HepG2 (cell line): ENCODE results near the gene COPS7B. TPM values are rescaled to one million over a fixed set of nuclear protein-coding genes. Genes with fewer than 3 reads are reported as not detected.

Experiments used
- AFF4 ChIP-seq: sonication (generic); formaldehyde crosslinking; IDR thresholded peaks from 2 replicates; pipeline ENCODE4 v1.4.0; 2020; ENCODE audit warnings: missing genetic modification reagents
- ATAD3A ChIP-seq: sonication (generic); formaldehyde crosslinking; IDR thresholded peaks from 2 replicates; pipeline ENCODE4 v1.4.0; 2020; ENCODE audit warnings: missing genetic modification reagents
- CCDC6 ChIP-seq: sonication (generic); formaldehyde crosslinking; IDR thresholded peaks from 2 replicates; pipeline ENCODE4 v1.8.1; 2022; ENCODE audit warnings: mild to moderate bottlenecking, missing genetic modification reagents, moderate library complexity
- CREM ChIP-seq, 2 experiments: sonication (generic) in 1 of 2; formaldehyde crosslinking in 1 of 2; IDR thresholded peaks; 2 replicates each; pipeline versions ENCODE4 v1.4.0 to v1.6.1; 2016 to 2020; ENCODE audit warnings: antibody characterized with exemption in 1 of 2, mild to moderate bottlenecking in 1 of 2, missing genetic modification reagents in 1 of 2
- EZH2 ChIP-seq: conservative IDR thresholded peaks from 2 replicates; pipeline ENCODE4 v1.6.1; 2012; ENCODE audit warnings: mild to moderate bottlenecking, low read depth, low read length, moderate library complexity
- HOMEZ ChIP-seq: IDR thresholded peaks from 2 replicates; pipeline ENCODE4 v1.6.1; 2016; ENCODE audit warnings: low read depth
- KMT2A ChIP-seq: sonication (generic); formaldehyde crosslinking; IDR thresholded peaks from 2 replicates; pipeline ENCODE4 v1.4.0; 2020; ENCODE audit warnings: missing genetic modification reagents
- MEF2D ChIP-seq: sonication (generic); formaldehyde crosslinking; IDR thresholded peaks from 2 replicates; pipeline ENCODE4 v1.5.1; 2020; ENCODE audit warnings: mild to moderate bottlenecking, missing genetic modification reagents
- NFYC ChIP-seq: IDR thresholded peaks from 2 replicates; pipeline ENCODE4 v1.6.1; 2016; ENCODE audit warnings: missing genetic modification reagents, missing compliant biosample characterization
- PHF21A ChIP-seq: sonication (generic); formaldehyde crosslinking; IDR thresholded peaks from 2 replicates; pipeline ENCODE4 v1.5.0; 2020; ENCODE audit warnings: mild to moderate bottlenecking, missing genetic modification reagents
- PLRG1 ChIP-seq: fragments of 450-650 bp; conservative IDR thresholded peaks from 2 replicates; pipeline ENCODE4 v1.6.1; 2016
- SRSF9 ChIP-seq: fragments of 200-400 bp; formaldehyde crosslinking; IDR thresholded peaks from 2 replicates; pipeline ENCODE4 v1.6.1; 2018; ENCODE audit warnings: borderline replicate concordance, mild to moderate bottlenecking, low read depth, low read length; ENCODE audit not compliant: insufficient read depth, poor library complexity, severe bottlenecking
- TCF7L2 ChIP-seq: IDR thresholded peaks from 2 replicates; pipeline ENCODE4 v1.6.1; 2011; ENCODE audit warnings: mild to moderate bottlenecking, low read depth, low read length, moderate library complexity
- U2AF1 ChIP-seq: fragments of 200-400 bp; formaldehyde crosslinking; optimal IDR thresholded peaks from 2 replicates; pipeline ENCODE3; 2017; ENCODE audit warnings: mild to moderate bottlenecking, low read depth, low read length
- YEATS2 ChIP-seq: sonication (generic); formaldehyde crosslinking; IDR thresholded peaks from 2 replicates; pipeline ENCODE4 v1.4.0; 2020; ENCODE audit warnings: missing genetic modification reagents, borderline replicate concordance
- ZBTB1 ChIP-seq: sonication (generic); formaldehyde crosslinking; IDR thresholded peaks from 2 replicates; pipeline ENCODE4 v1.4.0; 2020; ENCODE audit warnings: missing genetic modification reagents, borderline replicate concordance
- ZNF234 ChIP-seq: sonication (generic); formaldehyde crosslinking; conservative IDR thresholded peaks from 2 replicates; pipeline ENCODE4 v1.5.1; 2020; ENCODE audit warnings: mild to moderate bottlenecking, missing genetic modification reagents
- ZNF335 ChIP-seq: sonication (generic); formaldehyde crosslinking; IDR thresholded peaks from 2 replicates; pipeline ENCODE4 v1.4.0; 2020; ENCODE audit warnings: missing genetic modification reagents
- ZNF34 ChIP-seq: sonication (generic); formaldehyde crosslinking; IDR thresholded peaks from 2 replicates; pipeline ENCODE4 v1.4.0; 2020; ENCODE audit warnings: mild to moderate bottlenecking, missing genetic modification reagents, borderline replicate concordance
- ZNF547 ChIP-seq: sonication (generic); formaldehyde crosslinking; IDR thresholded peaks from 2 replicates; pipeline ENCODE4 v1.5.1; 2020; ENCODE audit warnings: mild to moderate bottlenecking, missing genetic modification reagents
- ZNF558 ChIP-seq: sonication (generic); formaldehyde crosslinking; IDR thresholded peaks from 2 replicates; pipeline ENCODE4 v1.9.0; 2022; ENCODE audit warnings: mild to moderate bottlenecking, missing genetic modification reagents, borderline replicate concordance
- polyA plus RNA-seq, 8 experiments: library from polyadenylated mRNA; depleted of rRNA in 3 of 8; stranded (reverse) in 7 of 8; unstranded in 1 of 8; fragments of >200 nt; fragmentation: Illumina TruSeq in 4 of 8; extraction: Trizol in 4 of 8; gene quantifications; 2 replicates each; pipeline versions ENCODE4 v1.2.1 to v1.2.3, GENCODE V29; 2011 to 2016; ENCODE audit warnings: low read depth in 4 of 8, missing spikeins in 1 of 8, mixed read lengths in 1 of 8; ENCODE audit not compliant: insufficient read depth in 1 of 8
- total RNA-seq, 5 experiments: library from RNA; depleted of rRNA; stranded (reverse); fragments of >200 nt; fragmentation: Illumina TruSeq; extraction: Trizol; gene quantifications; 2 replicates each; pipeline ENCODE4 v1.2.3, GENCODE V29; 2016; ENCODE audit warnings: low read depth in 1 of 5
- TF ChIP-seq, protein P1 (sequence below): sonication (generic); formaldehyde crosslinking; conservative IDR thresholded peaks from 2 replicates; pipeline ENCODE4 v1.8.0; 2022; ENCODE audit warnings: low read depth, missing genetic modification reagents
- TF ChIP-seq, protein P2 (sequence below): sonication (generic); formaldehyde crosslinking; IDR thresholded peaks from 2 replicates; pipeline ENCODE4 v1.8.1; 2023; ENCODE audit warnings: mild to moderate bottlenecking, missing genetic modification reagents, borderline replicate concordance

COPS7B gene
- total and polyA plus RNA-seq, 2 of the 13 experiments (the other 11 are each of a cell fraction or from before 2014, with no cell fraction given), result 30.6 to 62.7 TPM

DNA sequence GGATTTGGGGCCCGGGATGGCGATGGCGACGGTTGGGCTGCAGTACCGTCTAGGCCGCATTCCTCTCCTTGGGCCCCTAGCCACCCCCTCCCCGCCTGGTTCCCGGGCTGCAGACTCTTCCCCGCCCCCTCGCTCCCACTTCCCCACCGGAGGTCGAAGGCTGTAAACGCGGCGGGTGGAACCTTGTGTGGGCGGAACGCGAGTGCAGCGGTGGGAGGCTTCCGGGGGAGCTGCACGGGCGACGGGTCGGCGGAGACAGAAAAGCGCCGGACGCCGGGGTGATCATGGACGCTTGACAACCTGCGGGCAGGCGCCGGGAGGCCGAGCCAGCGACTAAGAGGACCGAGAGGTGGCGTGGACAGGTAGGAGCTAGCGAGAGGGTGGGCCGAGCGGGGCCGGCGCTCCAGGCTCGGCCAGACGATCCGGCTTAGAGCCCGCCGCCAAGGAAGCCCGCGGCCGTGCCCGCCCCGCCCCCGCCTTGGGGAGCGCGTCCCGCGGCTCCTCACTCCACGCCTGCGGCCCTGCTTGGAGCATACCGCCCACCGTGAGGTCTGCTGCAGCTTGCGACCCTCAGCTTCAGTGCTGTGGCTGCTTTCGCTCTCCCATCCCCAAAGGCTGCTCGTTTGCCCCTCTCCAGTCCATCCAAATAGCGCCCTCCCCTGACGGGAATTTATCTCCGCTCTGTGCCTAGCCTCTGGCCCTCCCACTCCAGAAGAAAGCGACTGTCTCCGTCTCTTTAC is at the start of gene COPS7B (continued):
- TF ChIP-seq, protein P1, sequence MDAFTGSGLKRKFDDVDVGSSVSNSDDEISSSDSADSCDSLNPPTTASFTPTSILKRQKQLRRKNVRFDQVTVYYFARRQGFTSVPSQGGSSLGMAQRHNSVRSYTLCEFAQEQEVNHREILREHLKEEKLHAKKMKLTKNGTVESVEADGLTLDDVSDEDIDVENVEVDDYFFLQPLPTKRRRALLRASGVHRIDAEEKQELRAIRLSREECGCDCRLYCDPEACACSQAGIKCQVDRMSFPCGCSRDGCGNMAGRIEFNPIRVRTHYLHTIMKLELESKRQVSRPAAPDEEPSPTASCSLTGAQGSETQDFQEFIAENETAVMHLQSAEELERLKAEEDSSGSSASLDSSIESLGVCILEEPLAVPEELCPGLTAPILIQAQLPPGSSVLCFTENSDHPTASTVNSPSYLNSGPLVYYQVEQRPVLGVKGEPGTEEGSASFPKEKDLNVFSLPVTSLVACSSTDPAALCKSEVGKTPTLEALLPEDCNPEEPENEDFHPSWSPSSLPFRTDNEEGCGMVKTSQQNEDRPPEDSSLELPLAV, result no peak
- TF ChIP-seq TCF7L2, result no peak
- no peak for TF ChIP-seq EZH2
- TF ChIP-seq U2AF1, result no peak
- peak; percentile 96; the same call in 1 of the 2 replicates for TF ChIP-seq CCDC6 (CRISPR knock-in tag)
- TF ChIP-seq NFYC, result peak; percentile 72
- peak; percentile 88 for TF ChIP-seq MEF2D (CRISPR knock-in tag)
- TF ChIP-seq ZBTB1 (CRISPR knock-in tag), result peak; percentile 56; the same call in 1 of the 2 replicates
- TF ChIP-seq, protein P2, sequence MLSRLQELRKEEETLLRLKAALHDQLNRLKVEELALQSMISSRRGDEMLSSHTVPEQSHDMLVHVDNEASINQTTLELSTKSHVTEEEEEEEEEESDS, result no peak; the same call in 1 of the 2 replicates
- TF ChIP-seq ZNF547, result peak; percentile 98
- 0 out of 2 replicates have a peak, but pooled peaks have one; percentile 11 for TF ChIP-seq ATAD3A (CRISPR knock-in tag)
- TF ChIP-seq ZNF335 (CRISPR knock-in tag), result peak; percentile 92
- TF ChIP-seq ZNF558 (CRISPR knock-in tag), result peak; percentile 94; the same call in 1 of the 2 replicates
- peak; percentile 41; the same call in 1 of the 2 replicates for TF ChIP-seq HOMEZ
- peak; percentile 93 for TF ChIP-seq PHF21A
- no peak for TF ChIP-seq PLRG1
- TF ChIP-seq ZNF34 (CRISPR knock-in tag), result peak; percentile 92; the same call in 1 of the 2 replicates
- TF ChIP-seq SRSF9, result no peak
- no peak for TF ChIP-seq ZNF234 (CRISPR knock-in tag)
- peak; percentile 100 for TF ChIP-seq KMT2A (CRISPR knock-in tag)
- TF ChIP-seq YEATS2 (CRISPR knock-in tag), result peak; percentile 97
- TF ChIP-seq CREM (IDR thresholded peaks at IDR 0.05), result peak; percentile 79
- no peak for TF ChIP-seq CREM (CRISPR knock-in tag; IDR thresholded peaks at IDR 0.05)
- TF ChIP-seq AFF4 (CRISPR knock-in tag), result no peak
